RWPE1 (cell line): ENCODE results near the gene PIAS1.
A peak's percentile ranks its signal among the peaks of the same experiment; 100 is the strongest.

ENCODE experiments used
- CTCF ChIA-PET: fragments of 350-600 bp; sonication (Branson Sonifier 250); formaldehyde crosslinking; extraction: SDS; loops from one replicate; lab custom pipeline; 2021; lab: Yijun Ruan, JAX
- POLR2A ChIA-PET: fragments of 400-600 bp; formaldehyde crosslinking; extraction: SDS; loops from one replicate; lab custom pipeline; 2020; ENCODE audit warnings: antibody characterized with exemption; ENCODE audit not compliant: low non-redundant PET; lab: Yijun Ruan, JAX
- DNase-seq: peaks from one replicate; pipeline ENCODE4 v3.0.0; 2012; ENCODE audit warnings: low spot score
- H3K27ac ChIP-seq: fragments of 450-650 bp; 2 replicates; pipeline ENCODE4 v1.5.1; 2017
- CTCF ChIP-seq: fragments of 450-650 bp; conservative IDR thresholded peaks from 2 replicates; pipeline ENCODE4 v1.5.1; 2017; ENCODE audit warnings: low read depth, mild to moderate bottlenecking

The PIAS1 gene

GRCh38 chr15:68113751-68114150, 59.6 kb downstream of the PIAS1 start:
- no peak overlapping the region for H3K27ac ChIP-seq
- TF ChIP-seq CTCF, result no peak
- DNase-seq, result no peak
- ChIA-PET POLR2A (no interaction called here), CTCF (interaction anchor here (0.8 kb wide), 1 partner anchor 12 kb away, joined by 3 read pairs; no protein-coding TSS in a partner anchor)

GRCh38 chr15:68114356-68114755, 60.2 kb downstream of the PIAS1 start:
- DNase-seq, result peak; percentile 12
- CTCF ChIA-PET, result no interaction called here
- H3K27ac ChIP-seq, result no peak overlapping the region
- TF ChIP-seq CTCF, result no peak
- POLR2A ChIA-PET, result no interaction called here

- DNase-seq, result no peak
- no peak for TF ChIP-seq CTCF
- ChIA-PET POLR2A (no interaction called here), CTCF (no interaction called here)
- H3K27ac ChIP-seq, result no peak overlapping the region
Observed at GRCh38 chr15:68114840-68115239, 60.7 kb downstream of the PIAS1 start.

- ChIA-PET POLR2A (no interaction called here), CTCF (no interaction called here)
- no peak for DNase-seq
- no peak overlapping the region; the same call in 1 of the 2 replicates for H3K27ac ChIP-seq
- no peak for TF ChIP-seq CTCF
Observed at GRCh38 chr15:68124700-68125099, 70.6 kb downstream of the PIAS1 start.

GRCh38 chr15:68126396-68126795, 72.3 kb downstream of the PIAS1 start:
- POLR2A ChIA-PET, result no interaction called here
- no peak for TF ChIP-seq CTCF

GRCh38 chr15:68129072-68129471, 75.0 kb downstream of the PIAS1 start:
- POLR2A ChIA-PET, result no interaction called here
- CTCF ChIA-PET, result interaction anchor here (0.6 kb wide), 1 partner anchor 42 kb away, joined by 3 read pairs; no protein-coding TSS in a partner anchor
- TF ChIP-seq CTCF, result no peak
- no peak overlapping the region for H3K27ac ChIP-seq
- DNase-seq, result no peak

More at GRCh38 chr15:68126396-68126795, 72.3 kb downstream of the PIAS1 start:
- DNase-seq, result no peak
- CTCF ChIA-PET, result interaction anchor here (0.5 to 1.2 kb wide), 5 partner anchors 14 to 670 kb away, joined by 3 to 5 read pairs (median 4); no protein-coding TSS in a partner anchor
- H3K27ac ChIP-seq, result peak overlapping the region; percentile 73
